PC-9 (cell line): Measurements from ENCODE around the gene MT1B. TPM values are rescaled to one million over a fixed set of nuclear protein-coding genes. Genes with fewer than 3 reads are reported as not detected.
"Not testable (repeated sequence)": the region's sequence is repeated elsewhere in the genome, so short reads cannot be mapped to it uniquely, and the experiment has no call there.

Source experiments
- BruUV-seq: library from RNA; stranded (reverse); fragments of 400-500 nt; replicated peaks from 2 replicates; lab custom pipeline; 2021; lab: Mats Ljungman, UMichigan
- CTCF ChIA-PET: fragments of 300-600 bp; sonication (Branson Sonifier 250); formaldehyde crosslinking; loops from one replicate; lab custom pipeline; 2022; ENCODE audit warnings: antibody characterized with exemption; lab: Charles Lee
- POLR2A ChIA-PET: fragments of 300-600 bp; sonication (Branson Sonifier 250); formaldehyde crosslinking; loops from one replicate; lab custom pipeline; 2022; ENCODE audit warnings: antibody characterized with exemption; ENCODE audit not compliant: unreplicated experiment; lab: Charles Lee
- DNase-seq, 2 experiments: peaks; one replicate each; pipeline versions ENCODE4 v3.0.0 to v3.0.0-alpha.2; 2015 to 2022; ENCODE audit warnings: mixed read lengths in 1 of 2
- H2AFZ ChIP-seq: fragments of 200-600 bp; sonication (generic); 2 replicates; pipeline ENCODE4 v1.8.1; 2017; ENCODE audit warnings: antibody characterized with exemption
- H3F3A ChIP-seq: fragments of 200-600 bp; sonication (generic); 2 replicates; pipeline ENCODE4 v1.8.1; 2017; ENCODE audit warnings: antibody characterized with exemption, mild to moderate bottlenecking, low read depth; ENCODE audit not compliant: insufficient read depth
- H3K27ac ChIP-seq: fragments of 200-600 bp; sonication (generic); 2 replicates; pipeline ENCODE4 v1.6.1; 2016; ENCODE audit warnings: mixed run types
- H3K27me3 ChIP-seq: fragments of 200-600 bp; sonication (generic); 2 replicates; pipeline ENCODE4 v1.6.1; 2016; ENCODE audit warnings: low read depth, mixed run types; ENCODE audit not compliant: insufficient read depth
- H3K36me3 ChIP-seq: fragments of 200-600 bp; sonication (generic); 2 replicates; pipeline ENCODE4 v1.6.1; 2016; ENCODE audit warnings: low read depth, mixed run types
- H3K4me1 ChIP-seq: fragments of 200-600 bp; sonication (generic); replicated peaks from 2 replicates; pipeline ENCODE4 v1.6.1; 2016; ENCODE audit warnings: mixed run types; ENCODE audit not compliant: insufficient read depth
- H3K4me2 ChIP-seq: fragments of 200-600 bp; sonication (generic); 2 replicates; pipeline ENCODE4 v1.6.1; 2017; ENCODE audit warnings: mixed run types
- H3K4me3 ChIP-seq: fragments of 200-600 bp; sonication (generic); 2 replicates; pipeline ENCODE4 v1.6.1; 2016; ENCODE audit warnings: mixed run types
- H3K79me2 ChIP-seq: fragments of 200-600 bp; sonication (generic); 2 replicates; pipeline ENCODE4 v1.6.1; 2017; ENCODE audit warnings: low read depth, mixed run types
- H3K9me2 ChIP-seq: fragments of 200-600 bp; sonication (generic); 2 replicates; pipeline ENCODE4 v1.8.1; 2017; ENCODE audit warnings: mild to moderate bottlenecking; ENCODE audit not compliant: insufficient read depth
- H3K9me3 ChIP-seq: fragments of 200-600 bp; sonication (generic); 2 replicates; pipeline ENCODE4 v1.8.1; 2016; ENCODE audit warnings: low read depth; ENCODE audit not compliant: insufficient read depth
- H4K20me1 ChIP-seq: fragments of 200-600 bp; sonication (generic); 2 replicates; pipeline ENCODE4 v1.8.1; 2017; ENCODE audit not compliant: insufficient read depth
- CTCF ChIP-seq: fragments of 200-600 bp; sonication (generic); conservative IDR thresholded peaks from 2 replicates; pipeline ENCODE4 v1.6.1; 2017; ENCODE audit warnings: mixed run types, antibody characterized with exemption, mild to moderate bottlenecking, moderate library complexity
- EZH2 ChIP-seq: fragments of 200-600 bp; sonication (generic); IDR thresholded peaks from 2 replicates; pipeline ENCODE4 v1.8.0; 2017; ENCODE audit warnings: antibody characterized with exemption, low read depth
- intact Hi-C: fragments of 100-400 bp; cut with micrococcal nuclease; formaldehyde crosslinking; loops from one replicate; pipeline ENCODE4 v1.10.0; 2022; ENCODE audit not compliant: unreplicated experiment
- total RNA-seq: library from RNA; stranded (reverse); gene quantifications from 2 replicates; pipeline ENCODE4 v1.2.3, GENCODE V29; 2021

MT1B gene
- total RNA-seq, 1 experiment from 2014 or later = not detected

GRCh38 chr16:56617212-56618085 lies 34.2 kb upstream of the MT1B start:
- Histone ChIP-seq H3K27ac (no peak overlapping the region), H3K79me2 (no peaks in the 10 kb centered on the region), H3K4me2 (no peak overlapping the region), H3K9me2 (no peaks in the 10 kb centered on the region), H3K4me3 (no peak overlapping the region), H3K27me3 (no peaks in the 10 kb centered on the region), H2AFZ (no peak overlapping the region), H3K4me1 (peaks cover 45% of the 10 kb centered on the region), H3F3A (peaks cover 19% of the 10 kb centered on the region), H3K36me3 (no peaks in the 10 kb centered on the region), H3K9me3 (no peaks in the 10 kb centered on the region), H4K20me1 (no peaks in the 10 kb centered on the region)
- CTCF ChIA-PET = no interaction called here
- intact Hi-C loops = no loop called here
- POLR2A ChIA-PET = interaction anchor here (0.7 kb wide), 1 partner anchor 53 kb away, joined by 3 read pairs; no protein-coding TSS in a partner anchor
- no TSS peak for BruUV-seq
- no peak for TF ChIP-seq CTCF
- no peak for TF ChIP-seq EZH2
- DNase-seq = no peak

GRCh38 chr16:56618138-56618537 lies 33.5 kb upstream of the MT1B start:
- no peaks in the 10 kb centered on the region for H3K9me2 ChIP-seq
- H3K27me3 ChIP-seq = no peaks in the 10 kb centered on the region
- H3K4me1 ChIP-seq = peaks cover 38% of the 10 kb centered on the region
- H3K4me2 ChIP-seq = no peak overlapping the region
- TF ChIP-seq CTCF (no peak), EZH2 (no peak)
- BruUV-seq = no TSS peak
- no peak for DNase-seq
- intact Hi-C loops = no loop called here
- H3K79me2 ChIP-seq = no peaks in the 10 kb centered on the region
- H3K9me3 ChIP-seq = no peaks in the 10 kb centered on the region
- CTCF ChIA-PET = no interaction called here
- no peak overlapping the region for H3K4me3 ChIP-seq
- H3K36me3 ChIP-seq = no peaks in the 10 kb centered on the region
- no peak overlapping the region for H3K27ac ChIP-seq
- H4K20me1 ChIP-seq = no peaks in the 10 kb centered on the region
- H2AFZ ChIP-seq = no peak overlapping the region
- H3F3A ChIP-seq = peaks cover 19% of the 10 kb centered on the region
- POLR2A ChIA-PET = no interaction called here

GRCh38 chr16:56620339-56620897 lies 31.3 kb upstream of the MT1B start:
- TF ChIP-seq CTCF (no peak), EZH2 (no peak)
- intact Hi-C loops = no loop called here
- POLR2A ChIA-PET = interaction anchor here (0.6 kb wide), 1 partner anchor 12 kb away, joined by 4 read pairs; the partner anchor contains the start of gene MT2A
- Histone ChIP-seq H3K4me1 (peaks cover 15% of the 10 kb centered on the region), H2AFZ (no peak overlapping the region), H4K20me1 (no peaks in the 10 kb centered on the region), H3K4me3 (no peak overlapping the region), H3K79me2 (no peaks in the 10 kb centered on the region), H3F3A (0 out of 2 replicates have a peak, but pooled peaks cover 3% of the 10 kb centered on the region), H3K4me2 (no peak overlapping the region), H3K36me3 (no peaks in the 10 kb centered on the region), H3K27ac (no peak overlapping the region), H3K27me3 (no peaks in the 10 kb centered on the region), H3K9me3 (no peaks in the 10 kb centered on the region), H3K9me2 (no peaks in the 10 kb centered on the region)
- no peak for DNase-seq
- BruUV-seq = no TSS peak
- CTCF ChIA-PET = no interaction called here

GRCh38 chr16:56621665-56622445 lies 29.8 kb upstream of the MT1B start:
- DNase-seq, H3K36me3 ChIP-seq, H3K4me3 ChIP-seq, H3K79me2 ChIP-seq, H3F3A ChIP-seq, BruUV-seq, H2AFZ ChIP-seq, CTCF ChIA-PET, H3K9me2 ChIP-seq, intact Hi-C loops, POLR2A ChIA-PET, H3K9me3 ChIP-seq, H3K4me2 ChIP-seq, H3K27ac ChIP-seq, H3K27me3 ChIP-seq, H4K20me1 ChIP-seq: not testable (repeated sequence)
- H3K4me1 ChIP-seq = peaks cover 13% of the 10 kb centered on the region
